Testis (tissue), 2 donors: ENCODE measurements around the gene TLN1.
A peak's percentile ranks its signal among the peaks of the same experiment; 100 is the strongest.

Source experiments
- POLR2A ChIP-seq: fragments of 450-650 bp; IDR thresholded peaks from one replicate; pipeline ENCODE4 v1.6.1; 2017; ENCODE audit warnings: antibody characterized with exemption, mild to moderate bottlenecking, moderate library complexity
- TF ChIP-seq, protein P1 (sequence below), 3 experiments: fragments of 450-650 bp in 2 of 3; fragments of 200-600 bp in 1 of 3; sonication (generic) in 1 of 3; IDR thresholded peaks; one replicate each; pipeline ENCODE4 v1.5.1; 2016 to 2019; ENCODE audit warnings: antibody characterized with exemption in 3 of 3, mild to moderate bottlenecking in 2 of 3, moderate library complexity in 1 of 3

DNA sequence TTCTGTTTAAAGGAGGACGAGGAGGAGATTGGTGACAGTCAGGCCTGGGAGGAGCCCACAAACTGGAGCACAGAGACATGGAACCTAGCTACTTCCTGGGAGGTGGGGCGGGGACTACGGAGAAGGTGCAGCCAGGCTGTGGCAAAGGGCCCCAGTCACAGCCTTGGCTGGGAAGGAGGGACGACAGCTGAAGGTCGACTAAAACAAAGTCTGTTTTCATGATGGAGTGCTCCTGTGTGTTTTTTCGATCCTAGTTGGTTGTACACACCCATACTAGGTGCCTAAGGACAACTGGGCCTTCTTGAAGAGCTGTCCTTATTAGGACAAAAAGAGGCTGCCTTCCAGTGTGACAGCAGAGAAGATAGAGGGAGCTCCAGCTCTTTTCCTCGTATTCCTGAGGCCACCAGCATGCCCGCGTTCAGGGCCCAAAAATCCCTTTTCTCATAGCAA lies 71.0 kb downstream of the TLN1 start:
- TF ChIP-seq, protein P1, sequence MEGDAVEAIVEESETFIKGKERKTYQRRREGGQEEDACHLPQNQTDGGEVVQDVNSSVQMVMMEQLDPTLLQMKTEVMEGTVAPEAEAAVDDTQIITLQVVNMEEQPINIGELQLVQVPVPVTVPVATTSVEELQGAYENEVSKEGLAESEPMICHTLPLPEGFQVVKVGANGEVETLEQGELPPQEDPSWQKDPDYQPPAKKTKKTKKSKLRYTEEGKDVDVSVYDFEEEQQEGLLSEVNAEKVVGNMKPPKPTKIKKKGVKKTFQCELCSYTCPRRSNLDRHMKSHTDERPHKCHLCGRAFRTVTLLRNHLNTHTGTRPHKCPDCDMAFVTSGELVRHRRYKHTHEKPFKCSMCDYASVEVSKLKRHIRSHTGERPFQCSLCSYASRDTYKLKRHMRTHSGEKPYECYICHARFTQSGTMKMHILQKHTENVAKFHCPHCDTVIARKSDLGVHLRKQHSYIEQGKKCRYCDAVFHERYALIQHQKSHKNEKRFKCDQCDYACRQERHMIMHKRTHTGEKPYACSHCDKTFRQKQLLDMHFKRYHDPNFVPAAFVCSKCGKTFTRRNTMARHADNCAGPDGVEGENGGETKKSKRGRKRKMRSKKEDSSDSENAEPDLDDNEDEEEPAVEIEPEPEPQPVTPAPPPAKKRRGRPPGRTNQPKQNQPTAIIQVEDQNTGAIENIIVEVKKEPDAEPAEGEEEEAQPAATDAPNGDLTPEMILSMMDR (IDR thresholded peaks at IDR 0.05), result peak; percentile 28 to 46 (median 32)
- TF ChIP-seq POLR2A, result no peak
